CD14-positive monocyte (primary cell): Measurements from ENCODE around the gene FBXO11. TPM values are rescaled to one million over a fixed set of nuclear protein-coding genes. Genes with fewer than 3 reads are reported as not detected.

Experiments used
- DNase-seq, 3 donors: peaks; one replicate each; pipeline ENCODE4 v3.0.0-alpha.2; 2011 to 2022
- H2AFZ ChIP-seq: 2 replicates; pipeline ENCODE4 v1.6.0; 2012; ENCODE audit warnings: mild to moderate bottlenecking, low read depth, low read length, inconsistent platforms; ENCODE audit not compliant: insufficient read depth, poor library complexity, severe bottlenecking
- H3K27ac ChIP-seq, 2 donors: 1 replicate in 1 of 2; 2 replicates in 1 of 2; pipeline ENCODE4 v1.5.1; 2012 to 2013; ENCODE audit warnings: low read length in 2 of 2, control low read depth in 1 of 2, inconsistent platforms in 1 of 2, low read depth in 1 of 2, mild to moderate bottlenecking in 1 of 2
- H3K27me3 ChIP-seq, 2 donors: one replicate each; pipeline versions ENCODE4 v1.6.0 to v1.6.1; 2011 to 2013; ENCODE audit warnings: low read length in 2 of 2; ENCODE audit not compliant: control insufficient read depth in 2 of 2, insufficient read depth in 2 of 2
- H3K36me3 ChIP-seq, 2 donors: replicated peaks in 1 of 2; 1 replicate in 1 of 2; 2 replicates in 1 of 2; pipeline versions ENCODE4 v1.5.1 to v1.6.1; 2012 to 2013; ENCODE audit warnings: low read length in 2 of 2, control low read depth in 1 of 2, inconsistent platforms in 1 of 2, mild to moderate bottlenecking in 1 of 2; ENCODE audit not compliant: insufficient read depth in 2 of 2, control insufficient read depth in 1 of 2
- H3K4me1 ChIP-seq, 2 donors: 1 replicate in 1 of 2; 2 replicates in 1 of 2; pipeline versions ENCODE4 v1.5.1 to v1.6.1; 2012 to 2013; ENCODE audit warnings: low read length in 2 of 2, control low read depth in 1 of 2, inconsistent platforms in 1 of 2, mild to moderate bottlenecking in 1 of 2, moderate library complexity in 1 of 2; ENCODE audit not compliant: insufficient read depth in 2 of 2, control insufficient read depth in 1 of 2
- H3K4me2 ChIP-seq: replicated peaks from 2 replicates; pipeline ENCODE3; 2012; ENCODE audit warnings: low read length, moderate library complexity, mild to moderate bottlenecking; ENCODE audit not compliant: poor library complexity, severe bottlenecking; ENCODE audit errors: extremely low read depth
- H3K4me3 ChIP-seq, 3 experiments: fragments of 200-600 bp in 1 of 3; sonication (generic) in 1 of 3; replicated peaks in 1 of 3; 1 replicate in 2 of 3; 2 replicates in 1 of 3; pipeline ENCODE4 v1.5.1; 2011 to 2013; ENCODE audit warnings: low read length in 3 of 3, mild to moderate bottlenecking in 3 of 3, control low read depth in 2 of 3, low read depth in 2 of 3, inconsistent platforms in 1 of 3, moderate library complexity in 1 of 3
- H3K79me2 ChIP-seq: 2 replicates; pipeline ENCODE4 v1.6.0; 2012; ENCODE audit warnings: mild to moderate bottlenecking, control low read depth, inconsistent platforms, low read length, moderate library complexity; ENCODE audit not compliant: insufficient read depth
- H3K9ac ChIP-seq: 2 replicates; pipeline ENCODE4 v1.6.0; 2017; ENCODE audit warnings: low read length, mild to moderate bottlenecking; ENCODE audit not compliant: insufficient read depth, poor library complexity, severe bottlenecking
- H3K9me3 ChIP-seq, 2 donors: replicated peaks in 1 of 2; 1 replicate in 1 of 2; 2 replicates in 1 of 2; pipeline versions ENCODE4 v1.5.1 to v1.6.1; 2012 to 2013; ENCODE audit warnings: low read length in 2 of 2, control low read depth in 1 of 2; ENCODE audit not compliant: control insufficient read depth in 1 of 2, insufficient read depth in 1 of 2
- H4K20me1 ChIP-seq: 2 replicates; pipeline ENCODE4 v1.6.0; 2012; ENCODE audit warnings: mild to moderate bottlenecking, low read length, control low read depth, moderate library complexity; ENCODE audit not compliant: insufficient read depth
- H3K27ac Mint-ChIP-seq, 7 donors: one replicate each; pipeline ENCODE4 v1.8.0; 2020; ENCODE audit warnings: mild to moderate bottlenecking in 7 of 7, mixed read lengths in 7 of 7, moderate library complexity in 6 of 7, inconsistent platforms in 2 of 7
- H3K27me3 Mint-ChIP-seq, 3 donors: one replicate each; pipeline ENCODE4 v1.8.0; 2021 to 2022; ENCODE audit warnings: low read depth in 3 of 3, mild to moderate bottlenecking in 3 of 3, mixed read lengths in 3 of 3, moderate library complexity in 3 of 3, inconsistent platforms in 1 of 3
- H3K36me3 Mint-ChIP-seq, 2 donors: one replicate each; pipeline ENCODE4 v1.8.0; 2020; ENCODE audit warnings: mixed read lengths in 2 of 2, inconsistent platforms in 1 of 2, mild to moderate bottlenecking in 1 of 2
- H3K4me1 Mint-ChIP-seq: one replicate; pipeline ENCODE4 v1.8.0; 2020; ENCODE audit warnings: mild to moderate bottlenecking, mixed read lengths
- H3K4me3 Mint-ChIP-seq, 2 donors: one replicate each; pipeline ENCODE4 v1.8.0; 2020; ENCODE audit warnings: mild to moderate bottlenecking in 2 of 2, mixed read lengths in 2 of 2, moderate library complexity in 1 of 2
- H3K9me3 Mint-ChIP-seq, 7 donors: one replicate each; pipeline ENCODE4 v1.8.0; 2020 to 2022; ENCODE audit warnings: mixed read lengths in 7 of 7, mild to moderate bottlenecking in 6 of 7, moderate library complexity in 6 of 7, inconsistent platforms in 2 of 7
- WGBS: methylation state at CpG from one replicate; pipeline ENCODE4 v1.1.5; 2013; ENCODE audit warnings: missing lambda C conversion rate; ENCODE audit not compliant: insufficient coverage; 5-methylcytosine and 5-hydroxymethylcytosine counted together
- intact Hi-C, 2 donors: fragments of 100-400 bp; cut with micrococcal nuclease; formaldehyde crosslinking; loops; one replicate each; pipeline versions ENCODE4 v1.15.0 to v1.15.1; 2023
- polyA plus RNA-seq, 3 donors: library from polyadenylated mRNA; depleted of rRNA in 1 of 3; unstranded in 2 of 3; stranded (reverse) in 1 of 3; fragments of 300-500 nt in 2 of 3; fragments of >200 nt in 1 of 3; fragmentation: Illumina TruSeq in 2 of 3; gene quantifications; 1 replicate in 2 of 3; 2 replicates in 1 of 3; pipeline ENCODE4 v1.2.3, GENCODE V29; 2012 to 2021
- TF ChIP-seq, protein P1 (sequence below): fragments of 200-600 bp; IDR thresholded peaks from one replicate; pipeline ENCODE4 v1.8.0; 2022; ENCODE audit warnings: antibody characterized with exemption, mild to moderate bottlenecking

FBXO11 gene
- polyA plus RNA-seq, 3 donors = 2.2 to 51.3 (median 4.6) TPM

DNA sequence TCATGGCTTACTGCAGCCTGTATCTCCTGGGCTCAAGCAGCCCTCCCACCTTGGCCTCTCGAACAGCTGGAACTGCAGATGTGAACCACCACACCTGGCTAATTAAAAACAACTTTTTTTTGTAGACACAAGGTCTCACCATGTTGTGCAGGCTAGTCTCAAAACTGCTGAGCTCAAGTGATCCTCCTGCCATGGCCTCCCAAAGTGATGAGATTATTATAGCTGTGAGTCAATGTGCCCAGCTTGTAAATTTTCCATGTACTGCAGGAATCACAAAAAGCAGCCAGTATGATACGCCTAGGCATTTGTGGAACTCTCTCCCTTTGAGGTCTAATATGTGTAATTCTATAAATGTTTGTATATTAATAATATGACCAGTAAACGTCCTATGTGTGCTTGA lies 63.5 kb downstream of the FBXO11 start:
- no peak for DNase-seq
- peaks cover 0 to 4% of the 10 kb centered on the region in 2 donors for H3K4me1 ChIP-seq
- no peaks in the 10 kb centered on the region for H3K27me3 Mint-ChIP-seq
- H3K4me3 ChIP-seq = no peak overlapping the region
- no peak overlapping the region for H2AFZ ChIP-seq
- intact Hi-C loops = no loop called here
- no peak overlapping the region for H3K4me3 Mint-ChIP-seq
- TF ChIP-seq, protein P1, sequence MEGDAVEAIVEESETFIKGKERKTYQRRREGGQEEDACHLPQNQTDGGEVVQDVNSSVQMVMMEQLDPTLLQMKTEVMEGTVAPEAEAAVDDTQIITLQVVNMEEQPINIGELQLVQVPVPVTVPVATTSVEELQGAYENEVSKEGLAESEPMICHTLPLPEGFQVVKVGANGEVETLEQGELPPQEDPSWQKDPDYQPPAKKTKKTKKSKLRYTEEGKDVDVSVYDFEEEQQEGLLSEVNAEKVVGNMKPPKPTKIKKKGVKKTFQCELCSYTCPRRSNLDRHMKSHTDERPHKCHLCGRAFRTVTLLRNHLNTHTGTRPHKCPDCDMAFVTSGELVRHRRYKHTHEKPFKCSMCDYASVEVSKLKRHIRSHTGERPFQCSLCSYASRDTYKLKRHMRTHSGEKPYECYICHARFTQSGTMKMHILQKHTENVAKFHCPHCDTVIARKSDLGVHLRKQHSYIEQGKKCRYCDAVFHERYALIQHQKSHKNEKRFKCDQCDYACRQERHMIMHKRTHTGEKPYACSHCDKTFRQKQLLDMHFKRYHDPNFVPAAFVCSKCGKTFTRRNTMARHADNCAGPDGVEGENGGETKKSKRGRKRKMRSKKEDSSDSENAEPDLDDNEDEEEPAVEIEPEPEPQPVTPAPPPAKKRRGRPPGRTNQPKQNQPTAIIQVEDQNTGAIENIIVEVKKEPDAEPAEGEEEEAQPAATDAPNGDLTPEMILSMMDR = no peak
- peaks cover 92% of the 10 kb centered on the region for H3K79me2 ChIP-seq
- peaks cover 17 to 33% of the 10 kb centered on the region in 2 donors for H3K36me3 ChIP-seq
- H3K4me1 Mint-ChIP-seq = peaks cover 15% of the 10 kb centered on the region
- H4K20me1 ChIP-seq = peaks cover 97% of the 10 kb centered on the region
- H3K27me3 ChIP-seq = no peaks in the 10 kb centered on the region
- H3K27ac Mint-ChIP-seq = peak overlapping the region in 1 of 7 donors; percentile 67
- H3K27ac ChIP-seq = peak overlapping the region in 1 of 2 donors; percentile 56
- no CpG with 5 or more reads among the region's 3 CpGs for WGBS
- peaks cover 24 to 50% of the 10 kb centered on the region in 2 donors for H3K36me3 Mint-ChIP-seq
- no peak overlapping the region for H3K9ac ChIP-seq
- no peak overlapping the region for H3K4me2 ChIP-seq
- H3K9me3 ChIP-seq = no peaks in the 10 kb centered on the region
- no peaks in the 10 kb centered on the region for H3K9me3 Mint-ChIP-seq

- Mint-ChIP-seq H3K36me3 (peaks cover 51 to 80% of the 10 kb centered on the region in 2 donors), H3K27me3 (no peaks in the 10 kb centered on the region), H3K4me1 (peaks cover 6% of the 10 kb centered on the region), H3K9me3 (no peaks in the 10 kb centered on the region), H3K4me3 (no peak overlapping the region), H3K27ac (no peak overlapping the region)
- peaks cover 0 to 2% of the 10 kb centered on the region in 2 donors for H3K4me1 ChIP-seq
- no peaks in the 10 kb centered on the region for H3K27me3 ChIP-seq
- H3K27ac ChIP-seq = no peak overlapping the region
- H3K9me3 ChIP-seq = no peaks in the 10 kb centered on the region
- H4K20me1 ChIP-seq = peaks cover 82% of the 10 kb centered on the region
- H3K36me3 ChIP-seq = peaks cover 55 to 63% of the 10 kb centered on the region in 2 donors
- H2AFZ ChIP-seq = no peak overlapping the region
- intact Hi-C loops = no loop called here
- TF ChIP-seq, protein P1 = no peak
- no peak overlapping the region for H3K9ac ChIP-seq
- no peak overlapping the region for H3K4me2 ChIP-seq
- DNase-seq = no peak
- peaks cover 60% of the 10 kb centered on the region for H3K79me2 ChIP-seq
- WGBS = 100% methylated on average over 2 of the region's 4 CpGs
- H3K4me3 ChIP-seq = no peak overlapping the region
Measured at GRCh38 chr2:47838686-47839085, 67.6 kb downstream of the FBXO11 start.
